ENCODE measurements around the gene PTGES3L. TPM values are rescaled to one million over a fixed set of nuclear protein-coding genes. Genes with fewer than 3 reads are reported as not detected.
"Not testable (repeated sequence)": the region's sequence is repeated elsewhere in the genome, so short reads cannot be mapped to it uniquely, and the experiment has no call there.

Gene PTGES3L
- total and polyA plus RNA-seq, 5 donors: 31.3 to 60.3 (median 35.8) TPM

- H3K27ac ChIP-seq (ENCODE audit: low read length): no peak overlapping the region
- DNase-seq (no peak), ATAC-seq (no peak)
- no peak overlapping the region for H3K4me3 ChIP-seq (ENCODE audit: low read length)
- intact Hi-C loops (cut with DNase I): loop anchor here in 2 of 4 donors (2.0 to 5.0 kb wide), 2 partner anchors 37 to 85 kb away; partner anchors contain the start of gene AOC2 (in 1 of the 2)
- WGBS: 75% methylated on average over 1 of the region's 1 CpG
- no peaks in the 10 kb centered on the region for H3K9me3 ChIP-seq (ENCODE audit: control insufficient read depth, low read length)
- H3K4me1 ChIP-seq (ENCODE audit: control insufficient read depth, insufficient read depth, low read length): peaks cover 3% of the 10 kb centered on the region
- no peaks in the 10 kb centered on the region for H3K27me3 ChIP-seq (ENCODE audit: control insufficient read depth, insufficient read depth)
Observed at GRCh38 chr17:42929497-42929844, 50.4 kb downstream of the PTGES3L start.

- Histone ChIP-seq H3K4me1 (ENCODE audit: control insufficient read depth, insufficient read depth, low read length) (peaks cover 3% of the 10 kb centered on the region), H3K27me3 (ENCODE audit: control insufficient read depth, insufficient read depth) (no peaks in the 10 kb centered on the region), H3K9me3 (ENCODE audit: control insufficient read depth, low read length) (no peaks in the 10 kb centered on the region), H3K4me3 (ENCODE audit: low read length) (no peak overlapping the region), H3K27ac (ENCODE audit: low read length) (peak overlapping the region; percentile 85)
- DNase-seq (peak in 1 of 3 donors; percentile 28), ATAC-seq (peak; percentile 93 to 94)
- intact Hi-C loops (cut with DNase I): loop anchor here in 2 of 4 donors (2.0 to 5.0 kb wide), 2 partner anchors 37 to 84 kb away; partner anchors contain the start of gene AOC2 (in 1 of the 2)
- WGBS: 29% methylated on average over 9 of the region's 9 CpGs
Observed at GRCh38 chr17:42928714-42929496, 51.0 kb downstream of the PTGES3L start.

GRCh38 chr17:42924891-42925290, 55.0 kb downstream of the PTGES3L start:
- DNase-seq (no peak), ATAC-seq (no peak)
- H3K4me3 ChIP-seq (ENCODE audit: low read length): no peak overlapping the region
- no peaks in the 10 kb centered on the region for H3K27me3 ChIP-seq (ENCODE audit: control insufficient read depth, insufficient read depth)
- no peak overlapping the region for H3K27ac ChIP-seq (ENCODE audit: low read length)
- H3K4me1 ChIP-seq (ENCODE audit: control insufficient read depth, insufficient read depth, low read length): peaks cover 5% of the 10 kb centered on the region
- WGBS: 50% methylated on average over 5 of the region's 5 CpGs
- H3K9me3 ChIP-seq (ENCODE audit: control insufficient read depth, low read length): no peaks in the 10 kb centered on the region
- intact Hi-C loops (cut with DNase I): loop anchor here in 1 of 4 donors (5.0 kb wide), 1 partner anchor 33 kb away; no protein-coding TSS in a partner anchor

GRCh38 chr17:42923472-42923871, 56.4 kb downstream of the PTGES3L start:
- H3K27me3 ChIP-seq (ENCODE audit: control insufficient read depth, insufficient read depth); ATAC-seq; H3K4me1 ChIP-seq (ENCODE audit: control insufficient read depth, insufficient read depth, low read length); H3K27ac ChIP-seq (ENCODE audit: low read length); H3K4me3 ChIP-seq (ENCODE audit: low read length); DNase-seq; H3K9me3 ChIP-seq (ENCODE audit: control insufficient read depth, low read length); intact Hi-C loops (cut with DNase I): not testable (repeated sequence)
- 95% methylated on average over 7 of the region's 7 CpGs for WGBS

- no peaks in the 10 kb centered on the region for H3K9me3 ChIP-seq (ENCODE audit: control insufficient read depth, low read length)
- H3K27me3 ChIP-seq (ENCODE audit: control insufficient read depth, insufficient read depth): no peaks in the 10 kb centered on the region
- intact Hi-C loops (cut with DNase I): no loop called here
- WGBS: 43% methylated on average over 7 of the region's 7 CpGs
- peaks cover 2% of the 10 kb centered on the region for H3K4me1 ChIP-seq (ENCODE audit: control insufficient read depth, insufficient read depth, low read length)
- H3K27ac ChIP-seq (ENCODE audit: low read length): no peak overlapping the region
- no peak overlapping the region for H3K4me3 ChIP-seq (ENCODE audit: low read length)
- ATAC-seq (no peak), DNase-seq (no peak)
Observed at GRCh38 chr17:42922294-42922693, 57.6 kb downstream of the PTGES3L start.

GRCh38 chr17:42920922-42921321, 59.0 kb downstream of the PTGES3L start:
- Histone ChIP-seq H3K9me3 (ENCODE audit: control insufficient read depth, low read length) (no peaks in the 10 kb centered on the region), H3K4me3 (ENCODE audit: low read length) (no peak overlapping the region), H3K27me3 (ENCODE audit: control insufficient read depth, insufficient read depth) (no peaks in the 10 kb centered on the region), H3K27ac (ENCODE audit: low read length) (no peak overlapping the region), H3K4me1 (ENCODE audit: control insufficient read depth, insufficient read depth, low read length) (peaks cover 2% of the 10 kb centered on the region)
- DNase-seq (peak in 1 of 3 donors; percentile 59), ATAC-seq (peak; percentile 51 to 66)
- intact Hi-C loops (cut with DNase I): no loop called here
- 39% methylated on average over 3 of the region's 3 CpGs for WGBS

GRCh38 chr17:42920106-42920900, 59.6 kb downstream of the PTGES3L start:
- no peaks in the 10 kb centered on the region for H3K27me3 ChIP-seq (ENCODE audit: control insufficient read depth, insufficient read depth)
- ATAC-seq: no peak
- intact Hi-C loops (cut with DNase I): no loop called here
- no peaks in the 10 kb centered on the region for H3K9me3 ChIP-seq (ENCODE audit: control insufficient read depth, low read length)
- H3K27ac ChIP-seq (ENCODE audit: low read length): no peak overlapping the region
- no peak for DNase-seq
- H3K4me1 ChIP-seq (ENCODE audit: control insufficient read depth, insufficient read depth, low read length): peaks cover 2% of the 10 kb centered on the region
- H3K4me3 ChIP-seq (ENCODE audit: low read length): no peak overlapping the region
- WGBS: 81% methylated on average over 10 of the region's 10 CpGs

- ATAC-seq; H3K4me1 ChIP-seq (ENCODE audit: control insufficient read depth, insufficient read depth, low read length); intact Hi-C loops (cut with DNase I); H3K27ac ChIP-seq (ENCODE audit: low read length); H3K27me3 ChIP-seq (ENCODE audit: control insufficient read depth, insufficient read depth); H3K9me3 ChIP-seq (ENCODE audit: control insufficient read depth, low read length); H3K4me3 ChIP-seq (ENCODE audit: low read length); DNase-seq: not testable (repeated sequence)
- 84% methylated on average over 10 of the region's 10 CpGs for WGBS
Observed at GRCh38 chr17:42919522-42920077, 60.3 kb downstream of the PTGES3L start.

GRCh38 chr17:42918902-42919521, 60.9 kb downstream of the PTGES3L start:
- no peak overlapping the region for H3K27ac ChIP-seq (ENCODE audit: low read length)
- intact Hi-C loops (cut with DNase I): no loop called here

More at GRCh38 chr17:42918902-42919521, 60.9 kb downstream of the PTGES3L start:
- ATAC-seq (no peak), DNase-seq (no peak)
- Histone ChIP-seq H3K4me3 (ENCODE audit: low read length) (no peak overlapping the region), H3K4me1 (ENCODE audit: control insufficient read depth, insufficient read depth, low read length) (peaks cover 2% of the 10 kb centered on the region), H3K27me3 (ENCODE audit: control insufficient read depth, insufficient read depth) (no peaks in the 10 kb centered on the region), H3K9me3 (ENCODE audit: control insufficient read depth, low read length) (no peaks in the 10 kb centered on the region)
- WGBS: 71% methylated on average over 3 of the region's 3 CpGs
